Panc1 (cell line): ENCODE measurements around the gene MX1.

Experiments used
- CTCF ChIP-seq: fragments of 450-650 bp; IDR thresholded peaks from 2 replicates; pipeline ENCODE4 v1.5.1; 2017; ENCODE audit warnings: mild to moderate bottlenecking
- SIN3A ChIP-seq: IDR thresholded peaks from 2 replicates; pipeline ENCODE4 v1.6.1; 2012; ENCODE audit warnings: low read depth, mild to moderate bottlenecking, low read length, moderate library complexity, borderline replicate concordance; ENCODE audit not compliant: insufficient read depth
- TCF7L2 ChIP-seq: IDR thresholded peaks from 2 replicates; pipeline ENCODE4 v1.6.1; 2011; ENCODE audit warnings: mild to moderate bottlenecking, low read depth, low read length, inconsistent platforms
- TF ChIP-seq, protein P1 (sequence below), 2 experiments: IDR thresholded peaks; 2 replicates each; pipeline ENCODE4 v1.6.1; 2011 to 2012; ENCODE audit warnings: low read depth in 2 of 2, control low read depth in 1 of 2, low read length in 1 of 2, mild to moderate bottlenecking in 1 of 2, moderate library complexity in 1 of 2; ENCODE audit not compliant: insufficient read depth in 1 of 2

- no peak for TF ChIP-seq CTCF
- TF ChIP-seq SIN3A = no peak
- TF ChIP-seq, protein P1, sequence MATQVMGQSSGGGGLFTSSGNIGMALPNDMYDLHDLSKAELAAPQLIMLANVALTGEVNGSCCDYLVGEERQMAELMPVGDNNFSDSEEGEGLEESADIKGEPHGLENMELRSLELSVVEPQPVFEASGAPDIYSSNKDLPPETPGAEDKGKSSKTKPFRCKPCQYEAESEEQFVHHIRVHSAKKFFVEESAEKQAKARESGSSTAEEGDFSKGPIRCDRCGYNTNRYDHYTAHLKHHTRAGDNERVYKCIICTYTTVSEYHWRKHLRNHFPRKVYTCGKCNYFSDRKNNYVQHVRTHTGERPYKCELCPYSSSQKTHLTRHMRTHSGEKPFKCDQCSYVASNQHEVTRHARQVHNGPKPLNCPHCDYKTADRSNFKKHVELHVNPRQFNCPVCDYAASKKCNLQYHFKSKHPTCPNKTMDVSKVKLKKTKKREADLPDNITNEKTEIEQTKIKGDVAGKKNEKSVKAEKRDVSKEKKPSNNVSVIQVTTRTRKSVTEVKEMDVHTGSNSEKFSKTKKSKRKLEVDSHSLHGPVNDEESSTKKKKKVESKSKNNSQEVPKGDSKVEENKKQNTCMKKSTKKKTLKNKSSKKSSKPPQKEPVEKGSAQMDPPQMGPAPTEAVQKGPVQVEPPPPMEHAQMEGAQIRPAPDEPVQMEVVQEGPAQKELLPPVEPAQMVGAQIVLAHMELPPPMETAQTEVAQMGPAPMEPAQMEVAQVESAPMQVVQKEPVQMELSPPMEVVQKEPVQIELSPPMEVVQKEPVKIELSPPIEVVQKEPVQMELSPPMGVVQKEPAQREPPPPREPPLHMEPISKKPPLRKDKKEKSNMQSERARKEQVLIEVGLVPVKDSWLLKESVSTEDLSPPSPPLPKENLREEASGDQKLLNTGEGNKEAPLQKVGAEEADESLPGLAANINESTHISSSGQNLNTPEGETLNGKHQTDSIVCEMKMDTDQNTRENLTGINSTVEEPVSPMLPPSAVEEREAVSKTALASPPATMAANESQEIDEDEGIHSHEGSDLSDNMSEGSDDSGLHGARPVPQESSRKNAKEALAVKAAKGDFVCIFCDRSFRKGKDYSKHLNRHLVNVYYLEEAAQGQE (IDR thresholded peaks at IDR 0.05; ENCODE audit: insufficient read depth in 1 of 2, low read depth in 2 of 2, low read length in 1 of 2) = no peak
- TF ChIP-seq TCF7L2 = no peak
Observed at GRCh38 chr21:41396558-41397075, 29.4 kb upstream of the MX1 start.
